HepG2 (cell line): ENCODE results near the gene TXNDC16. TPM values are rescaled to one million over a fixed set of nuclear protein-coding genes. Genes with fewer than 3 reads are reported as not detected.

Experiments used
- ATAC-seq: fragments of 200-7000 bp; cut with Tn5 transposase; 3 replicates; pipeline ENCODE4 v1.9.1; 2020; ENCODE audit warnings: mild to moderate bottlenecking, moderate library complexity
- BruUV-seq: library from RNA; stranded (reverse); fragments of 400-500 nt; replicated peaks from 2 replicates; lab custom pipeline; 2021; lab: Mats Ljungman, UMichigan
- CTCF ChIA-PET: fragments of 300-600 bp; formaldehyde crosslinking; extraction: SDS; loops from one replicate; lab custom pipeline; 2021; ENCODE audit warnings: low total read pairs, inconsistent platforms, low intra/inter-chr PET ratio; lab: Yijun Ruan, JAX
- POLR2A ChIA-PET: fragments of 350-600 bp; sonication (Branson Sonifier 250); formaldehyde crosslinking; loops from one replicate; lab custom pipeline; 2020; ENCODE audit warnings: antibody characterized with exemption, inconsistent platforms; lab: Yijun Ruan, JAX
- DNase-seq: peaks from one replicate; pipeline ENCODE4 v3.0.0-alpha.2; 2015; ENCODE audit warnings: low spot score
- FAIRE-seq: peaks from 3 replicates; lab custom pipeline; 2011; peaks lifted over from hg19 to GRCh38; lab: Jason Lieb, UNC
- H2AFZ ChIP-seq: one replicate; pipeline ENCODE4 v1.6.1; 2011; ENCODE audit warnings: low read length, inconsistent platforms
- H3K27ac ChIP-seq: fragments of 300-600 bp; 3 replicates; pipeline ENCODE4 v1.8.0; 2011; ENCODE audit warnings: mixed run types, mild to moderate bottlenecking, mixed read lengths, low read length, inconsistent platforms; ENCODE audit not compliant: insufficient read depth; ENCODE audit errors: extremely low read length
- H3K27me3 ChIP-seq, 2 experiments: fragments of 200-600 bp in 1 of 2; 2 replicates in 1 of 2; 3 replicates in 1 of 2; pipeline versions ENCODE4 v1.6.0 to v1.8.0; 2011; ENCODE audit warnings: low read length in 2 of 2, mild to moderate bottlenecking in 2 of 2, moderate library complexity in 2 of 2, inconsistent platforms in 1 of 2; ENCODE audit not compliant: insufficient read depth in 2 of 2, control insufficient read depth in 1 of 2
- H3K36me3 ChIP-seq, 2 experiments: fragments of 200-600 bp in 1 of 2; replicated peaks in 1 of 2; 2 replicates in 1 of 2; 3 replicates in 1 of 2; pipeline versions ENCODE4 v1.5.1 to v1.8.0; 2011; ENCODE audit warnings: low read length in 2 of 2, inconsistent platforms in 1 of 2; ENCODE audit not compliant: insufficient read depth in 2 of 2, control insufficient read depth in 1 of 2
- H3K4me1 ChIP-seq: 2 replicates; pipeline ENCODE4 v1.5.1; 2012; ENCODE audit warnings: low read length, inconsistent platforms; ENCODE audit not compliant: insufficient read depth
- H3K4me2 ChIP-seq: 2 replicates; pipeline ENCODE4 v1.6.0; 2011; ENCODE audit warnings: low read depth, low read length, inconsistent platforms
- H3K4me3 ChIP-seq, 3 experiments: fragments of 200-600 bp in 1 of 3; sonication (generic), shearing (Covaris generic) in 1 of 3; replicated peaks in 1 of 3; 2 replicates each; pipeline ENCODE4 v1.5.1; 2011 to 2016; ENCODE audit warnings: low read length in 3 of 3, inconsistent platforms in 2 of 3, low read depth in 2 of 3, mild to moderate bottlenecking in 2 of 3, control low read depth in 1 of 3, mixed read lengths in 1 of 3; ENCODE audit not compliant: insufficient read depth in 1 of 3
- H3K79me2 ChIP-seq: one replicate; pipeline ENCODE4 v1.6.1; 2011; ENCODE audit warnings: low read length, inconsistent platforms; ENCODE audit not compliant: insufficient read depth
- H3K9ac ChIP-seq: 2 replicates; pipeline ENCODE4 v1.6.0; 2011; ENCODE audit warnings: mild to moderate bottlenecking, low read depth, low read length, inconsistent platforms; ENCODE audit not compliant: insufficient read depth
- H3K9me3 ChIP-seq: 2 replicates; pipeline ENCODE4 v1.5.1; 2012; ENCODE audit warnings: mild to moderate bottlenecking, low read length
- H4K20me1 ChIP-seq: 2 replicates; pipeline ENCODE4 v1.6.0; 2011; ENCODE audit warnings: inconsistent platforms, mild to moderate bottlenecking, low read length, moderate library complexity; ENCODE audit not compliant: insufficient read depth
- SETDB1 ChIP-seq: sonication (generic); formaldehyde crosslinking; IDR thresholded peaks from 2 replicates; pipeline ENCODE4 v1.5.1; 2020; ENCODE audit warnings: missing genetic modification reagents, mild to moderate bottlenecking, borderline replicate concordance
- ZNF337 ChIP-seq: sonication (generic); formaldehyde crosslinking; IDR thresholded peaks from 2 replicates; pipeline ENCODE4 v1.5.1; 2020; ENCODE audit warnings: missing genetic modification reagents, low read depth, mild to moderate bottlenecking, borderline replicate concordance
- ZSCAN25 ChIP-seq: sonication (generic); formaldehyde crosslinking; IDR thresholded peaks from 2 replicates; pipeline ENCODE4 v1.8.0; 2022; ENCODE audit warnings: mild to moderate bottlenecking, missing genetic modification reagents
- WGBS: methylation state at CpG from one replicate; pipeline ENCODE4 v1.1.6; 2017; ENCODE audit warnings: low lambda C conversion rate; 5-methylcytosine and 5-hydroxymethylcytosine counted together
- in situ Hi-C: cut with HindIII; loops from 2 replicates; pipeline ENCODE4 v1.10.0; 2017; ENCODE audit warnings: low pct_unique_long_range_greater_than_20kb; ENCODE audit not compliant: extremely low pct_ligation_motif_present
- intact Hi-C: fragments of 100-400 bp; cut with micrococcal nuclease; formaldehyde crosslinking; loops from one replicate; pipeline ENCODE4 v1.10.0; 2022; ENCODE audit not compliant: unreplicated experiment
- polyA plus RNA-seq, 8 experiments: library from polyadenylated mRNA; depleted of rRNA in 3 of 8; stranded (reverse) in 7 of 8; unstranded in 1 of 8; fragments of >200 nt; fragmentation: Illumina TruSeq in 4 of 8; extraction: Trizol in 4 of 8; gene quantifications; 2 replicates each; pipeline versions ENCODE4 v1.2.1 to v1.2.3, GENCODE V29; 2011 to 2016; ENCODE audit warnings: low read depth in 4 of 8, missing spikeins in 1 of 8, mixed read lengths in 1 of 8; ENCODE audit not compliant: insufficient read depth in 1 of 8
- total RNA-seq, 5 experiments: library from RNA; depleted of rRNA; stranded (reverse); fragments of >200 nt; fragmentation: Illumina TruSeq; extraction: Trizol; gene quantifications; 2 replicates each; pipeline ENCODE4 v1.2.3, GENCODE V29; 2016; ENCODE audit warnings: low read depth in 1 of 5
- TF ChIP-seq, protein P1 (sequence below): sonication (generic); formaldehyde crosslinking; IDR thresholded peaks from one replicate; pipeline ENCODE4 v1.5.1; 2020; ENCODE audit warnings: mild to moderate bottlenecking, missing genetic modification reagents; ENCODE audit errors: not compliant biosample characterization

TXNDC16 gene
- total and polyA plus RNA-seq, 2 of the 13 experiments (the other 11 are each of a cell fraction or from before 2014, with no cell fraction given): 4.6 to 6.2 TPM

DNA sequence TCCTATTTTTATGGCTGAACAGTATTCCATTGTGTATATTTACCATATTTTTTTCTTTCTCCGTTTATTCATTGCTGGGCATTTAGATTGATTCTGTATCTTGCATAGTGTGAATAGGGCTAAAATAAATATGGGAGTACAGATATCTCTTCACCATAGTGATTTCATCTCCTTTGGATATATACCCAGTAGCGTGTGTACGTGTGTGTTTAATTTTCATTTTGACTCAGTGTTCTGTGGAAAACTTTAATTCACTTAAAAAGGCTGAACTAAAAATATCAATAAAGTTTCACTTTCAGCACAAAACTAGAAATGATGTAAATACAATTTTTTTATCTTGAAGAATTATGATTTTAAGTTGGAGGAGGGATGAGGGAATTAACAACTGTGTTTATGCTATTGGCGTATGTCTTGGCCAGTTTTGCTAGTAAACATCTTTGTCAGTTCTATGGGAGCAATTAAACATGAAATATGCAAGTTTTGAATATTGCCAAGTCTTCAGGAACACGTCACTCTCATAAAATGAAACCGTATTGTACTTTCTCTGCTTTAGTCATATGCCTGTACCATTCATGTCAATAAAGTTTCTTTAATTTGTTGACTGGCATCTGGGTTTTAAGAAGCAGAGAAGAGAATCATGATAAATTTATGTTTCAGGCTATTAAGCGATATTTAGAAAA lies 138.4 kb downstream of the TXNDC16 start (continued):
- TF ChIP-seq, protein P1, sequence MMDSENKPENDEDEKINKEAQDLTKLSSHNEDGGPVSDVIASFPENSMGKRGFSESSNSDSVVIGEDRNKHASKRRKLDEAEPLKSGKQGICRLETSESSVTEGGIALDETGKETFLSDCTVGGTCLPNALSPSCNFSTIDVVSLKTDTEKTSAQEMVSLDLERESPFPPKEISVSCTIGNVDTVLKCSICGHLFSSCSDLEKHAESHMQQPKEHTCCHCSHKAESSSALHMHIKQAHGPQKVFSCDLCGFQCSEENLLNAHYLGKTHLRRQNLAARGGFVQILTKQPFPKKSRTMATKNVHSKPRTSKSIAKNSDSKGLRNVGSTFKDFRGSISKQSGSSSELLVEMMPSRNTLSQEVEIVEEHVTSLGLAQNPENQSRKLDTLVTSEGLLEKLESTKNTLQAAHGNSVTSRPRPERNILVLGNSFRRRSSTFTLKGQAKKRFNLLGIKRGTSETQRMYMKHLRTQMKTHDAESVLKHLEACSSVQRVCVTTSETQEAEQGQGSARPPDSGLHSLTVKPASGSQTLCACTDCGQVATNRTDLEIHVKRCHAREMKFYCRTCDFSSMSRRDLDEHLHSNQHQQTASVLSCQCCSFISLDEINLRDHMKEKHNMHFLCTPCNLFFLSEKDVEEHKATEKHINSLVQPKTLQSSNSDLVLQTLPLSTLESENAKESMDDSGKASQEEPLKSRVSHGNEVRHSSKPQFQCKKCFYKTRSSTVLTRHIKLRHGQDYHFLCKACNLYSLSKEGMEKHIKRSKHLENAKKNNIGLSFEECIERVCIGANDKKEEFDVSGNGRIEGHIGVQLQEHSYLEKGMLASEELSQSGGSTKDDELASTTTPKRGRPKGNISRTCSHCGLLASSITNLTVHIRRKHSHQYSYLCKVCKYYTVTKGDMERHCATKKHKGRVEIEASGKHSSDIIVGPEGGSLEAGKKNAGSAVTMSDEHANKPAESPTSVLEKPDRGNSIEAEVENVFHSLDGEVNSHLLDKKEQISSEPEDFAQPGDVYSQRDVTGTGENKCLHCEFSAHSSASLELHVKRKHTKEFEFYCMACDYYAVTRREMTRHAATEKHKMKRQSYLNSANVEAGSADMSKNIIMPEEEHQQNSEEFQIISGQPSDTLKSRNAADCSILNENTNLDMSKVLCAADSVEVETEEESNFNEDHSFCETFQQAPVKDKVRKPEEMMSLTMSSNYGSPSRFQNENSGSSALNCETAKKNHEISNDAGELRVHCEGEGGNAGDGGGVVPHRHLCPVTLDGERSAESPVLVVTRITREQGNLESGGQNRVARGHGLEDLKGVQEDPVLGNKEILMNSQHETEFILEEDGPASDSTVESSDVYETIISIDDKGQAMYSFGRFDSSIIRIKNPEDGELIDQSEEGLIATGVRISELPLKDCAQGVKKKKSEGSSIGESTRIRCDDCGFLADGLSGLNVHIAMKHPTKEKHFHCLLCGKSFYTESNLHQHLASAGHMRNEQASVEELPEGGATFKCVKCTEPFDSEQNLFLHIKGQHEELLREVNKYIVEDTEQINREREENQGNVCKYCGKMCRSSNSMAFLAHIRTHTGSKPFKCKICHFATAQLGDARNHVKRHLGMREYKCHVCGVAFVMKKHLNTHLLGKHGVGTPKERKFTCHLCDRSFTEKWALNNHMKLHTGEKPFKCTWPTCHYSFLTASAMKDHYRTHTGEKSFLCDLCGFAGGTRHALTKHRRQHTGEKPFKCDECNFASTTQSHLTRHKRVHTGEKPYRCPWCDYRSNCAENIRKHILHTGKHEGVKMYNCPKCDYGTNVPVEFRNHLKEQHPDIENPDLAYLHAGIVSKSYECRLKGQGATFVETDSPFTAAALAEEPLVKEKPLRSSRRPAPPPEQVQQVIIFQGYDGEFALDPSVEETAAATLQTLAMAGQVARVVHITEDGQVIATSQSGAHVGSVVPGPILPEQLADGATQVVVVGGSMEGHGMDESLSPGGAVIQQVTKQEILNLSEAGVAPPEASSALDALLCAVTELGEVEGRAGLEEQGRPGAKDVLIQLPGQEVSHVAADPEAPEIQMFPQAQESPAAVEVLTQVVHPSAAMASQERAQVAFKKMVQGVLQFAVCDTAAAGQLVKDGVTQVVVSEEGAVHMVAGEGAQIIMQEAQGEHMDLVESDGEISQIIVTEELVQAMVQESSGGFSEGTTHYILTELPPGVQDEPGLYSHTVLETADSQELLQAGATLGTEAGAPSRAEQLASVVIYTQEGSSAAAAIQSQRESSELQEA (CRISPR knock-in tag): no peak
- no peak for TF ChIP-seq ZNF337 (CRISPR knock-in tag)

DNA sequence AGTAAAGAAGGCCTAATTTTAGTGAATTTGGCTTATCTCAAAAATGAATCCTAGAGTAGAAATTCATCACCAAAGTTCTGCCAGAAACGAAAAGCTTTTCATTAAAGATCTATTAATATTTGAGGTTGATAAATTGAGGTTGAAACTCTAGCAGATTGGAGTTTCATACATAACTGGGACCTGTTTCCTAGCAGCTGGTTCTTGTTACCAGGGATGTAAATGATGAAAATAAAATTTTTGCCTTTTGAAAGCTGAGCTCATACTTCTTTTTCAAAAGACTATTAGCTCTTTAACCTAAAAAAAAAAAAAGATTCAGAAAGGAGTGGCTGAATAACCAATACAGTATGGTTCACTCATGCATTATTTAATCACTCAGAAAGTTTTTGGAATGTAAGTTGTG lies 139.9 kb downstream of the TXNDC16 start:
- CTCF ChIA-PET: no interaction called here
- POLR2A ChIA-PET: no interaction called here
- Histone ChIP-seq H3K4me1 (no peaks in the 10 kb centered on the region), H3K4me3 (no peak overlapping the region), H2AFZ (no peak overlapping the region), H3K27ac (no peak overlapping the region), H3K9me3 (no peaks in the 10 kb centered on the region), H3K9ac (no peak overlapping the region), H3K4me2 (no peak overlapping the region), H4K20me1 (no peaks in the 10 kb centered on the region), H3K27me3 (peaks cover 0 to 4% of the 10 kb centered on the region in 2 experiments; a peak in 1 of 5 replicates), H3K79me2 (no peaks in the 10 kb centered on the region), H3K36me3 (no peaks in the 10 kb centered on the region)
- in situ Hi-C loops (no loop called here), intact Hi-C loops (no loop called here)
- DNase-seq (no peak), ATAC-seq (no peak), FAIRE-seq (no peak)
- TF ChIP-seq ZSCAN25 (CRISPR knock-in tag): no peak
- TF ChIP-seq SETDB1 (CRISPR knock-in tag): no peak
- WGBS: 3% methylated on average over 1 of the region's 1 CpG
- no TSS peak for BruUV-seq
